Right forelimb (tissue), 1 donor: ENCODE measurements around the gene PHLPP2.
"Not testable (repeated sequence)": the region's sequence is repeated elsewhere in the genome, so short reads cannot be mapped to it uniquely, and the experiment has no call there.

Source experiments
- DNase-seq: peaks from one replicate; pipeline ENCODE4 v3.0.0-alpha.2; 2018

PHLPP2 gene

GRCh38 chr16:71618429-71618828 is 106.1 kb downstream of the PHLPP2 start:
- DNase-seq = no peak

- DNase-seq = not testable (repeated sequence)
These were observed 109.5 kb downstream of the PHLPP2 start for GRCh38 chr16:71614956-71615355.

- peak; percentile 57 for DNase-seq
These were observed 113.3 kb downstream of the PHLPP2 start for GRCh38 chr16:71610936-71611871.

GRCh38 chr16:71610447-71610846 is 114.1 kb downstream of the PHLPP2 start:
- no peak for DNase-seq

- DNase-seq = no peak
These were observed 115.4 kb downstream of the PHLPP2 start for GRCh38 chr16:71609066-71609465.

- DNase-seq = no peak
These were observed 123.7 kb downstream of the PHLPP2 start for GRCh38 chr16:71600822-71601221.

GRCh38 chr16:71598426-71598825 is 126.1 kb downstream of the PHLPP2 start:
- DNase-seq = not testable (repeated sequence)

GRCh38 chr16:71595340-71595826 is 129.1 kb downstream of the PHLPP2 start:
- not testable (repeated sequence) for DNase-seq
